Breast epithelium (tissue), 4 donors: ENCODE results near the gene NEURL4. TPM values are rescaled to one million over a fixed set of nuclear protein-coding genes. Genes with fewer than 3 reads are reported as not detected.

Source experiments
- DNase-seq, 2 donors: peaks; one replicate each; pipeline ENCODE4 v3.0.0-alpha.2; 2019; ENCODE audit warnings: low spot score in 2 of 2
- H3K27ac ChIP-seq, 2 donors: fragments of 200-600 bp; sonication (generic) in 1 of 2; one replicate each; pipeline ENCODE4 v1.5.1; 2016 to 2019; ENCODE audit warnings: mild to moderate bottlenecking in 1 of 2
- H3K27me3 ChIP-seq, 2 donors: fragments of 200-600 bp; sonication (generic) in 1 of 2; one replicate each; pipeline versions ENCODE4 v1.5.1 to v1.6.0; 2017 to 2019; ENCODE audit warnings: control low read depth in 1 of 2, mild to moderate bottlenecking in 1 of 2
- H3K36me3 ChIP-seq: fragments of 200-600 bp; one replicate; pipeline ENCODE4 v1.5.1; 2019
- H3K4me1 ChIP-seq, 2 donors: fragments of 200-600 bp; sonication (generic); one replicate each; pipeline ENCODE4 v1.5.1; 2016 to 2019; ENCODE audit warnings: control low read depth in 1 of 2
- H3K4me3 ChIP-seq, 3 donors: fragments of 200-600 bp; sonication (generic); 1 replicate in 2 of 3; 2 replicates in 1 of 3; pipeline ENCODE4 v1.5.1; 2016 to 2019; ENCODE audit warnings: mild to moderate bottlenecking in 3 of 3, moderate library complexity in 2 of 3
- H3K9me3 ChIP-seq, 2 donors: fragments of 200-600 bp; sonication (generic) in 1 of 2; one replicate each; pipeline ENCODE4 v1.5.1; 2016 to 2019; ENCODE audit warnings: control low read depth in 1 of 2
- CTCF ChIP-seq, 3 donors: fragments of 450-650 bp; IDR thresholded peaks; one replicate each; pipeline ENCODE4 v1.5.1; 2016 to 2017; ENCODE audit warnings: antibody characterized with exemption in 3 of 3, mild to moderate bottlenecking in 3 of 3, moderate library complexity in 3 of 3
- POLR2A ChIP-seq: fragments of 450-650 bp; IDR thresholded peaks from one replicate; pipeline ENCODE4 v1.6.1; 2016; ENCODE audit warnings: antibody characterized with exemption, mild to moderate bottlenecking, moderate library complexity
- POLR2AphosphoS5 ChIP-seq, 3 donors: sonication (generic); formaldehyde crosslinking; IDR thresholded peaks; one replicate each; pipeline ENCODE4 v1.6.1; 2017; ENCODE audit warnings: antibody characterized with exemption in 3 of 3
- intact Hi-C: fragments of 100-400 bp; cut with DNase I; formaldehyde crosslinking; loops from one replicate; pipeline ENCODE4 v1.15.1; 2023; ENCODE audit warnings: low total_unique reads
- total RNA-seq, 3 donors: library from RNA; depleted of rRNA; stranded (reverse); fragments of >200 nt; gene quantifications; one replicate each; pipeline ENCODE4 v1.1.0, GENCODE V29; 2016

The NEURL4 gene
- total RNA-seq, 3 donors from 2014 or later: 15.0 to 22.9 (median 17.4) TPM

- no peak for DNase-seq
- intact Hi-C loops: no loop called here
- TF ChIP-seq CTCF (IDR thresholded peaks at IDR 0.05) (no peak), POLR2AphosphoS5 (IDR thresholded peaks at IDR 0.05) (no peak), POLR2A (no peak)
- no peaks in the 10 kb centered on the region for H3K36me3 ChIP-seq
- peaks cover 5 to 30% of the 10 kb centered on the region in 2 donors for H3K4me1 ChIP-seq
- peak overlapping the region in 1 of 2 donors; percentile 9 for H3K27ac ChIP-seq
- no peaks in the 10 kb centered on the region for H3K9me3 ChIP-seq
- no peaks in the 10 kb centered on the region for H3K27me3 ChIP-seq
- H3K4me3 ChIP-seq: no peak overlapping the region
Observed at GRCh38 chr17:7313088-7313889, 15.8 kb downstream of the NEURL4 start.

- no peak for TF ChIP-seq POLR2A
- intact Hi-C loops: no loop called here
- peak overlapping the region in 1 of 2 donors; percentile 27 for H3K27ac ChIP-seq
- no peaks in the 10 kb centered on the region for H3K9me3 ChIP-seq
- no peak for DNase-seq
- no peak overlapping the region for H3K4me3 ChIP-seq
- no peaks in the 10 kb centered on the region for H3K36me3 ChIP-seq
- H3K4me1 ChIP-seq: peaks cover 5 to 30% of the 10 kb centered on the region in 2 donors
- no peaks in the 10 kb centered on the region for H3K27me3 ChIP-seq
Observed at GRCh38 chr17:7312432-7313087, 16.6 kb downstream of the NEURL4 start.

GRCh38 chr17:7311110-7311705 lies 17.9 kb downstream of the NEURL4 start:
- H3K27me3 ChIP-seq: no peaks in the 10 kb centered on the region
- H3K36me3 ChIP-seq: no peaks in the 10 kb centered on the region
- intact Hi-C loops: no loop called here
- TF ChIP-seq POLR2A: no peak
- TF ChIP-seq POLR2AphosphoS5 (IDR thresholded peaks at IDR 0.05): no peak
- TF ChIP-seq CTCF (IDR thresholded peaks at IDR 0.05): no peak
- DNase-seq: no peak
- H3K4me1 ChIP-seq: peaks cover 5 to 30% of the 10 kb centered on the region in 2 donors
- H3K27ac ChIP-seq: no peak overlapping the region
- no peaks in the 10 kb centered on the region for H3K9me3 ChIP-seq
- no peak overlapping the region for H3K4me3 ChIP-seq

- no peaks in the 10 kb centered on the region for H3K36me3 ChIP-seq
- peak overlapping the region in 1 of 2 donors; percentile 98 for H3K27ac ChIP-seq
- no peak for DNase-seq
- H3K9me3 ChIP-seq: no peaks in the 10 kb centered on the region
- intact Hi-C loops: loop anchor here (5.0 kb wide), 1 partner anchor 248 kb away; the partner anchor contains the start of gene TNFSF13
- TF ChIP-seq CTCF (IDR thresholded peaks at IDR 0.05) (no peak), POLR2AphosphoS5 (IDR thresholded peaks at IDR 0.05) (no peak), POLR2A (no peak)
- H3K4me1 ChIP-seq: peaks cover 5 to 30% of the 10 kb centered on the region in 2 donors
- H3K4me3 ChIP-seq: peak overlapping the region; percentile 4 to 98 (median 12)
- H3K27me3 ChIP-seq: no peaks in the 10 kb centered on the region
Observed at GRCh38 chr17:7309628-7310027, 19.5 kb downstream of the NEURL4 start.

GRCh38 chr17:7308625-7309433 lies 20.3 kb downstream of the NEURL4 start:
- Histone ChIP-seq H3K4me1 (peaks cover 5 to 22% of the 10 kb centered on the region in 2 donors), H3K4me3 (peak overlapping the region; percentile 81 to 98 (median 98)), H3K36me3 (no peaks in the 10 kb centered on the region), H3K9me3 (no peaks in the 10 kb centered on the region), H3K27me3 (no peaks in the 10 kb centered on the region), H3K27ac (peak overlapping the region; percentile 98 to 99)
- intact Hi-C loops: loop anchor here (5.0 kb wide), 1 partner anchor 248 kb away; the partner anchor contains the start of gene TNFSF13
- TF ChIP-seq POLR2AphosphoS5 (IDR thresholded peaks at IDR 0.05) (peak in 1 of 3 donors; percentile 11), CTCF (IDR thresholded peaks at IDR 0.05) (no peak)
- DNase-seq: peak; percentile 74 to 85
